ENCODE measurements around the gene CACNA2D3.
"Not testable (repeated sequence)": the region's sequence is repeated elsewhere in the genome, so short reads cannot be mapped to it uniquely, and the experiment has no call there.

The CACNA2D3 gene

GRCh38 chr3:54086652-54087405, 35.5 kb upstream of the CACNA2D3 start:
- no peak for DNase-seq (ENCODE audit: low read depth, low spot score)
- no peak for TF ChIP-seq CTCF (IDR thresholded peaks at IDR 0.05; ENCODE audit: low read depth, low read length)
- H3K4me3 ChIP-seq (ENCODE audit: low read depth, low read length) = no peak overlapping the region
- in situ Hi-C loops (cut with HindIII; ENCODE audit: low sequenced_read_pairs) = no loop called here

- in situ Hi-C loops (cut with HindIII; ENCODE audit: low sequenced_read_pairs) = no loop called here
- TF ChIP-seq CTCF (IDR thresholded peaks at IDR 0.05; ENCODE audit: low read depth, low read length) = no peak
- no peak for DNase-seq (ENCODE audit: low read depth, low spot score)
- H3K4me3 ChIP-seq (ENCODE audit: low read depth, low read length) = no peak overlapping the region
Observed at GRCh38 chr3:54087581-54088410, 34.6 kb upstream of the CACNA2D3 start.

- DNase-seq (ENCODE audit: low read depth, low spot score) = no peak
- no peak overlapping the region for H3K4me3 ChIP-seq (ENCODE audit: low read depth, low read length)
- in situ Hi-C loops (cut with HindIII; ENCODE audit: low sequenced_read_pairs) = no loop called here
- TF ChIP-seq CTCF (IDR thresholded peaks at IDR 0.05; ENCODE audit: low read depth, low read length) = no peak
Observed at GRCh38 chr3:54093491-54094248, 28.7 kb upstream of the CACNA2D3 start.

GRCh38 chr3:54094926-54095325, 27.4 kb upstream of the CACNA2D3 start:
- H3K4me3 ChIP-seq (ENCODE audit: low read depth, low read length) = no peak overlapping the region
- no peak for TF ChIP-seq CTCF (IDR thresholded peaks at IDR 0.05; ENCODE audit: low read depth, low read length)
- in situ Hi-C loops (cut with HindIII; ENCODE audit: low sequenced_read_pairs) = no loop called here
- no peak for DNase-seq (ENCODE audit: low read depth, low spot score)

GRCh38 chr3:54099381-54099780, 23.0 kb upstream of the CACNA2D3 start:
- no peak for TF ChIP-seq CTCF (IDR thresholded peaks at IDR 0.05; ENCODE audit: low read depth, low read length)
- no peak for DNase-seq (ENCODE audit: low read depth, low spot score)
- in situ Hi-C loops (cut with HindIII; ENCODE audit: low sequenced_read_pairs) = no loop called here
- no peak overlapping the region for H3K4me3 ChIP-seq (ENCODE audit: low read depth, low read length)

- no peak overlapping the region for H3K4me3 ChIP-seq (ENCODE audit: low read depth, low read length)
- in situ Hi-C loops (cut with HindIII; ENCODE audit: low sequenced_read_pairs) = no loop called here
- DNase-seq (ENCODE audit: low read depth, low spot score) = no peak
- no peak for TF ChIP-seq CTCF (IDR thresholded peaks at IDR 0.05; ENCODE audit: low read depth, low read length)
Observed at GRCh38 chr3:54104084-54104483, 18.3 kb upstream of the CACNA2D3 start.

- in situ Hi-C loops (cut with HindIII; ENCODE audit: low sequenced_read_pairs); DNase-seq (ENCODE audit: low read depth, low spot score); H3K4me3 ChIP-seq (ENCODE audit: low read depth, low read length): not testable (repeated sequence)
Observed at GRCh38 chr3:54116129-54116528, 6.2 kb upstream of the CACNA2D3 start.
